ENCODE results near the gene FHAD1.
A peak's percentile ranks its signal among the peaks of the same experiment; 100 is the strongest.

The FHAD1 gene

DNA sequence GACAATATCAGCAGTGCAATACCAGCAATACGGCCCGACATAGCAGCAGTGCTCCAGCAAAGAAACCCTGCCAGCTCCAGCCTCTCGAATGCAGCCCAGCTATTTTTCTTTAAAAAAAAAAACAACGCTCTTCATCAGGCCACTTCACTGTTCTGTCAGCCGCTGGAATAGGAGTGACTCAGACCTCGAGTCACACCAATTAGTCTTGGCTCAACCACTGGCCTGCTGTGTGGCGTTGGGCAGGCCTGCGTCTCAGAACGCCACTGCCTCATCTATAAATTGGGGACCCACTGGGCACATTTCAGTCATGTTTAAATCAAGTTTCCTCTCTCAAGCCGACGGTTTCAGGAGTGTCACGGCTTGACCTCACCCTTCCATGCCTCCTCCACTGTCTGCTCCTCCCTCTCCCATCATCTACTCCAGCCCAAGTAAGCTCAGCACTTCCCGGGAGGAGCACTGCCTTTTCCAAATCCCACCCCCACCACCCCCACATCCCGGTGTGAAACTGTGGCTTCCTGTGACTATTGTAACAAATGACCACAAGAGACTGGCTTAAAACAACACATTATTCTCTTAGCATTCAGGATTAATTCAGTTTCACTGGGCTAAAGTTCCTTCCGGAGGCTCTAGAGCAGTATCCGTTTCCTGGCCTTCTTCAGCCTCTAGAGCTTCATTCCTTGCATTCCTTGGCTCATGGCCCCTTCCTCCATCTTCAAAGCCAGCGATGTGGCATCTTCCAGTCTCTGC, 90.8 kb downstream of the FHAD1 start:
- DNase-seq (ENCODE audit: low read depth) = no peak
- TF ChIP-seq, protein P1, sequence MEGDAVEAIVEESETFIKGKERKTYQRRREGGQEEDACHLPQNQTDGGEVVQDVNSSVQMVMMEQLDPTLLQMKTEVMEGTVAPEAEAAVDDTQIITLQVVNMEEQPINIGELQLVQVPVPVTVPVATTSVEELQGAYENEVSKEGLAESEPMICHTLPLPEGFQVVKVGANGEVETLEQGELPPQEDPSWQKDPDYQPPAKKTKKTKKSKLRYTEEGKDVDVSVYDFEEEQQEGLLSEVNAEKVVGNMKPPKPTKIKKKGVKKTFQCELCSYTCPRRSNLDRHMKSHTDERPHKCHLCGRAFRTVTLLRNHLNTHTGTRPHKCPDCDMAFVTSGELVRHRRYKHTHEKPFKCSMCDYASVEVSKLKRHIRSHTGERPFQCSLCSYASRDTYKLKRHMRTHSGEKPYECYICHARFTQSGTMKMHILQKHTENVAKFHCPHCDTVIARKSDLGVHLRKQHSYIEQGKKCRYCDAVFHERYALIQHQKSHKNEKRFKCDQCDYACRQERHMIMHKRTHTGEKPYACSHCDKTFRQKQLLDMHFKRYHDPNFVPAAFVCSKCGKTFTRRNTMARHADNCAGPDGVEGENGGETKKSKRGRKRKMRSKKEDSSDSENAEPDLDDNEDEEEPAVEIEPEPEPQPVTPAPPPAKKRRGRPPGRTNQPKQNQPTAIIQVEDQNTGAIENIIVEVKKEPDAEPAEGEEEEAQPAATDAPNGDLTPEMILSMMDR (IDR thresholded peaks at IDR 0.05; ENCODE audit: low read depth, low read length, missing control alignments) = no peak
- H3K4me3 ChIP-seq (ENCODE audit: low read depth, low read length) = no peak overlapping the region

DNA sequence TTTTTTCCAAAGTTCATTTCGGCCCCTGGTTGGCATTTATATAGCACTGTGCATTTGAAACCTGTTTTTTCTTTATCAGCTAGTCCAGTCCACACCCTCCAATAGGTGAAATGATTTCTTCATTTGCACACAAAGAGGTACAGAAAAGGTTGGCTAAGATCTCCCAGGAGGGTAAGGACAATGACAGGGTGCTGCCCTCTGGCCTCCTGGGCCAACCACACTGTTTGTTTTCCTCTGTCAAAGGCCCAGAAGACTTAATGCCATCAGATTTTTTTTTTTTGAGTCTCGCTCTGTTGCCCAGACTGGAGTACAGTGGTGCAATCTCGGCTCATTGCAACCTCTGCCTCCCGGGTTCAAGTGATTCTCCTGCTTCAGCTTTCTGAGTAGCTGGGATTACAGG, 92.5 kb downstream of the FHAD1 start:
- no peak overlapping the region for H3K4me3 ChIP-seq (ENCODE audit: low read depth, low read length)
- DNase-seq (ENCODE audit: low read depth) = no peak
- TF ChIP-seq, protein P1 (IDR thresholded peaks at IDR 0.05; ENCODE audit: low read depth, low read length, missing control alignments) = no peak

DNA sequence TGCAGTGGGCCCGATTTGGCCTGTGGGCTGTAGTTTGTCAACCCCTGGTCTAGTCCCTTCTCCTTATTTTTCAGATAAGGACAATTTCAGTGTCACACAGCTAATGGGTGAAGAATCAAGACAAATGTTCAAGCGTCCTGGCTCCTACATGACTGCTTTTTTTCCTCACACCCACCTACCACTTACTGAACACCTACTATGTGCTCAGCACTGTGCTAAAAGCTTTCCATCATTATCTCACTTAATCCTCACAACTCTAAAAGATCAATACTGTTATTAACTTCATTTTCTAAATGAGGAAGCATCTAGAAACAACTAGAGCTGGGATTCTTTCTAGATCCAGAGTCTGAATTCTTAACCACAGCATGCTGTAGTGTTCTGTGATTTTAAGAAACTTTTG, 94.2 kb downstream of the FHAD1 start:
- no peak overlapping the region for H3K4me3 ChIP-seq (ENCODE audit: low read depth, low read length)
- TF ChIP-seq, protein P1 (IDR thresholded peaks at IDR 0.05; ENCODE audit: low read depth, low read length, missing control alignments) = no peak
- DNase-seq (ENCODE audit: low read depth) = no peak

DNA sequence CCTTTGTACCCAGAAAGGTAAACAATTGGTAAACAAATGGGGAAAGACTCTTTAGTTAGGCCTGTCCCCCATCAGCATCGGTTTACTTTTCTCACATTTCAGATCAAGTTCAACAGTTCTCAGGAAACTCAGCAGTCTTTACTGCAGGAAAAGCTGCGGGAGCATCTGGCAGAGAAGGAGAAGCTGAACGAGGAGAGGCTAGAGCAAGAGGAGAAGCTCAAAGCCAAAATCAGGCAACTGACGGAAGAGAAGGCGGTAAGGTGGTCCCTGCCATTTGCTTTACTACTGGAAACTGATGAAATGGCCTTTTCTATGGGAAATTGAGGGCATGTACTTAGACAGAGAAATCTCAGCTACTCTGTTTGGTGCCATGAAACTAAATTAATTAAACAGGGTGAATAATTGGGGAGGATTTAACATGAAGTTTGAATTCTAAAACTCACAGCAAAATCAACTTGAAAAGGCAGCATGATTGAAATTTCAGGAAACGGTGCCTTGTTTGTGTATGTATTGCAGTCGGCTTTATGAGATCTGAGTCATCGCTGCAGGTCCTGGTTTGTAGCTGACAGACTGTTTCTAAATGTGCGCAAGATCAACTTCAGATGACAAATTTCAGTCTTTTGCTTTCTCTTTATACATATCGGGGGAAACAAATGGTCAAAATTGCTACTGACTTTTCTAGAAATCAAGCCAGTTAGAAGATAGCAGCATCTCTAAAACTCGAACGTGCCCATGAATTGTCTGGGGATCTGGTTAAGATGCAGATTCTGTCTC, 94.8 kb downstream of the FHAD1 start:
- TF ChIP-seq, protein P1 (IDR thresholded peaks at IDR 0.05; ENCODE audit: low read depth, low read length, missing control alignments) = no peak
- no peak overlapping the region for H3K4me3 ChIP-seq (ENCODE audit: low read depth, low read length)
- DNase-seq (ENCODE audit: low read depth) = peak; percentile 29

DNA sequence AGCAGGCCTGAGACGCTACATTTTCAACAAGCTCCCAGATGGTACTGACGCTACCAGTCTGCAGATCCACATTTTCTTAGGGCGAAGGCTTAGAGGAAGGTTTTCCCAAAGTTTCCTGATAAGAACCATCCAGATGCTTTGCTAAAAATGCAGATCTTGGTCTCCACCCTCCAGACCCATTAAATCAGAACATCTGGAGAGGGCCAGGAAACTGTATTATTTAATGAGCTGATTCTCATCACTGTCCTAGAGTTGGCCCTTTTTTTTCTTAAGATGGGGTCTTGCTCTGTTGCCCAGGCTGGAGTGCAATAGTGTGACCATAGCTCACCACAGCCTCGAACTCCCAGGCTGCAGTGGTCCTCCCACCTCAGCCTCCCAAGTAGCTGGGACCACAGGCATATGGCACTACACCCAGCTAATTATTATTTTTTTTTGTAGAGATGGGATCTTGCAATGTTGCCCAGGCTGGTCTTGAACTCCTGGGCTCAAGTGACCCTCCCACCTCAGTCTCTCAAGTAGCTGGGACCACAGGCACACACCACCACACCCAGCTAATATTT, 95.5 kb downstream of the FHAD1 start:
- no peak for DNase-seq (ENCODE audit: low read depth)
- TF ChIP-seq, protein P1 (IDR thresholded peaks at IDR 0.05; ENCODE audit: low read depth, low read length, missing control alignments) = no peak
- no peak overlapping the region for H3K4me3 ChIP-seq (ENCODE audit: low read depth, low read length)

DNA sequence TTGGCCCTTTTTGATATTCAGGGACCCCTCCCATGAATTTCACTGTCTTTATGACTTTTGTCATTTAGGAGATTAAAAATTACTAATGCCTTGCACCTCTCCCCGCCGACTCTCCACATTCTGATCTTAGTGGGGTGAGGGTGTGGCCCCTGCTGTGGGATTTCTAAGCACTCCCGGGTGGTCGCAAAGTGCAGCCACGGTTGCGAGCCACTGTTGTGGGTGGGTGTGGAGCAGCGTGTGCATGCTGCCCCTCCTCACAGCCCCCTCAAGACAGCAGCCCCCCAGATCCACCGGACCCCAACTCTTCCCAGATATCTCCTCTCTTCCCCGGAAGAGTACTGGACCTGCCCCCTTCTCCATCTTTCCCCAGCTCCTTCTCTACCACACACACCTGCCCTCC, 96.1 kb downstream of the FHAD1 start:
- TF ChIP-seq, protein P1 (IDR thresholded peaks at IDR 0.05; ENCODE audit: low read depth, low read length, missing control alignments) = no peak
- no peak overlapping the region for H3K4me3 ChIP-seq (ENCODE audit: low read depth, low read length)
- DNase-seq (ENCODE audit: low read depth) = no peak

All from GM12864 (cell line).